GM12875 (cell line): Measurements from ENCODE around the gene NOS1AP.

ENCODE experiments used
- H3K4me3 ChIP-seq: one replicate; pipeline ENCODE4 v1.5.1; 2011; ENCODE audit warnings: low read depth, low read length, control low read depth
- TF ChIP-seq, protein P1 (sequence below): IDR thresholded peaks from 2 replicates; pipeline ENCODE4 v1.5.1; 2011; ENCODE audit warnings: low read depth, mild to moderate bottlenecking, control low read depth, inconsistent platforms, low read length, moderate library complexity, borderline replicate concordance; ENCODE audit not compliant: insufficient read depth

Gene NOS1AP

DNA sequence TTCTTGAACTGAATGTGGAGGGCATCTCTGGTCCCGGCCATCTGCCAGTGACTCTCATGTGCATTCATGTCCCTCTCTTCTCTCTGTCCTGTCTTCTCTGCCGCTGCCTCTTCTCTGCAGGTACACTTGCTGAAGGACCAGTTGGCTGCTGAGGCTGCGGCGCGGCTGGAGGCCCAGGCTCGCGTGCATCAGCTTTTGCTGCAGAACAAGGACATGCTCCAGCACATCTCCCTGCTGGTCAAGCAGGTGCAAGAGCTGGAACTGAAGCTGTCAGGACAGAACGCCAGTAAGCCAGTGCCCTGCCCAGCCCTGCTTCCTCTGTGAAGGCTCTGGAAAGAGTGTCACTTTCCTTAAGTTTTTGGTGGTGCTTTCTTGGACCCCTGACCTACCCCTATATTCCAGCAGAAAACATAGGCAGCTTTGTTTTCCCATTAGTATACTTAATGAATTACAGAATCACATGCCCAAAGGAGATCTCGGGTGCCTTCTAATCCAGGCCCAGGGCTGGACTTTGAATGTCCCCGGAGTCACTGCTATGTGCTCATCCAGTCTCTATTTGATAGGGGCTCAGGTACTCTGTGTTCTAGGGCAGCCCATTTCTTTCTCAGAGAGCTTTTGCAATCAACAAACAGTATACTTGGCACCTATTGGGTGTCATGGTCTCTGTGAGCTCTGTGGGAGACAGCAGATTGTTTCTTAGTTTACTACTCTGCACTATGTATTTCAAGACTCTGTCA is 296.0 kb downstream of the NOS1AP start:
- H3K4me3 ChIP-seq, result no peak overlapping the region
- TF ChIP-seq, protein P1, sequence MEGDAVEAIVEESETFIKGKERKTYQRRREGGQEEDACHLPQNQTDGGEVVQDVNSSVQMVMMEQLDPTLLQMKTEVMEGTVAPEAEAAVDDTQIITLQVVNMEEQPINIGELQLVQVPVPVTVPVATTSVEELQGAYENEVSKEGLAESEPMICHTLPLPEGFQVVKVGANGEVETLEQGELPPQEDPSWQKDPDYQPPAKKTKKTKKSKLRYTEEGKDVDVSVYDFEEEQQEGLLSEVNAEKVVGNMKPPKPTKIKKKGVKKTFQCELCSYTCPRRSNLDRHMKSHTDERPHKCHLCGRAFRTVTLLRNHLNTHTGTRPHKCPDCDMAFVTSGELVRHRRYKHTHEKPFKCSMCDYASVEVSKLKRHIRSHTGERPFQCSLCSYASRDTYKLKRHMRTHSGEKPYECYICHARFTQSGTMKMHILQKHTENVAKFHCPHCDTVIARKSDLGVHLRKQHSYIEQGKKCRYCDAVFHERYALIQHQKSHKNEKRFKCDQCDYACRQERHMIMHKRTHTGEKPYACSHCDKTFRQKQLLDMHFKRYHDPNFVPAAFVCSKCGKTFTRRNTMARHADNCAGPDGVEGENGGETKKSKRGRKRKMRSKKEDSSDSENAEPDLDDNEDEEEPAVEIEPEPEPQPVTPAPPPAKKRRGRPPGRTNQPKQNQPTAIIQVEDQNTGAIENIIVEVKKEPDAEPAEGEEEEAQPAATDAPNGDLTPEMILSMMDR, result no peak

DNA sequence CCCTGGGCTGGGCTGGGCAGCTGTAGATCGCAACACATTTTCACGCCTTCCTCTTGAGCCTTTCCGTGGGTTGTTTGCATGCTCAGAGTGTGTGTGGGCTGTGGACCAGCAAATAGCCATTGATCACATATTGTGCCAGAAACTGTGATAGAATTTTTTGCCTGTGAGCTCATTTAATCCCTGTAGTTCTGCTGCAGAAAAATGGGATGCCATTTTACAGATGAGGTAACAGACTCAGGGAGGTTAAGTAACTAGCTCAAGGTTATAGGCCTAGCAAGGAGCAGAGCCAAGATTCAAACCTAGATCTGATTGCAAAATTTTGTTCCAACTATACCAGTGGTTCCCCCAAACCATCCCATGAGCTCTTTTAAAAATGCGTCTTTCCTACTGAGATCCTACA is 296.7 kb downstream of the NOS1AP start:
- H3K4me3 ChIP-seq, result no peak overlapping the region
- TF ChIP-seq, protein P1, result no peak

- TF ChIP-seq, protein P1, result no peak
- H3K4me3 ChIP-seq, result no peak overlapping the region
Measured at GRCh38 chr1:162366671-162367070, 297.2 kb downstream of the NOS1AP start.

DNA sequence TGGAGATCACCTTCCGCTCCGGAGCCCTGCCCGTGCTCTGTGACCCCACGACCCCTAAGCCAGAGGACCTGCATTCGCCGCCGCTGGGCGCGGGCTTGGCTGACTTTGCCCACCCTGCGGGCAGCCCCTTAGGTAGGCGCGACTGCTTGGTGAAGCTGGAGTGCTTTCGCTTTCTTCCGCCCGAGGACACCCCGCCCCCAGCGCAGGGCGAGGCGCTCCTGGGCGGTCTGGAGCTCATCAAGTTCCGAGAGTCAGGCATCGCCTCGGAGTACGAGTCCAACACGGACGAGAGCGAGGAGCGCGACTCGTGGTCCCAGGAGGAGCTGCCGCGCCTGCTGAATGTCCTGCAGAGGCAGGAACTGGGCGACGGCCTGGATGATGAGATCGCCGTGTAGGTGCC is 297.6 kb downstream of the NOS1AP start:
- H3K4me3 ChIP-seq, result no peak overlapping the region
- TF ChIP-seq, protein P1, result no peak

- TF ChIP-seq, protein P1, result no peak
- H3K4me3 ChIP-seq, result no peak overlapping the region
Measured at GRCh38 chr1:162367772-162368171, 298.3 kb downstream of the NOS1AP start.

DNA sequence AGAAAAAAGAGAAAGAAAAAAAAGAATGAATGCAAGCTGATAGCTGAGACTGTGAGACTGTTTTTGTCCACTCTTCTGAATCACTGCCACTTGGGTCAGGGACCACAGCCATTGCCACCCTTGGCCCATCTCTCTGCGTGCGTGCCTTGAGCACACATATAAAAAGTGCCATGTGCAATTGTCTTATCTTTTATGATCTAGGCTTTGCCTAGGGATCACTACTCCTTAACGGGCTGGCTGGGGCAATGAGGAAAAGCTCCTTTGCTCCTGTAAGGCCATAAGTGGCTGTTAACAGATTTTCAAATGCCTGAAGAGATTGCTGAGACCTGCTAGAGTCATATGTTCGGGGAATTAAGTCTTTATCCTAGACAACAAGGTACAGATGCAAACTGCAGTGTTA is 299.0 kb downstream of the NOS1AP start:
- no peak overlapping the region for H3K4me3 ChIP-seq
- TF ChIP-seq, protein P1, result no peak

DNA sequence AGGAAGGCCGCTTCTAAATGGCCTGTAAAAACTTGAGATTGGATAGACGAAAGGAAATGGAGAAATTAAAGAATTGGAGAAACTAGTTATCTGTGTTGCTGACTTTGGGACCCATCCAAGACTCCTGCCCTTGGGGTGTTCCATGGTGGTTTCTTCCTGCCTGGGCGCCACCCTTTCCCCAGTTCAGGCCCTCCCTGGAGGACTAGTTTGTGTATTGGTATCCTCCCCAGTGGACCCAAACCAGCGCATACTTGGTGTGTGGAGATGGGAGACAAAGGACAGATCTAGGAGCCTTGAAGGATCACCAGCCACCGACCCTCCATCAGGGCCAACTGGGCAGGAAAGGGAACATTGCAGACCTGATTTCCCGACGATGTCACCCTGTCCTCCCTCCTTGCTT is 300.1 kb downstream of the NOS1AP start:
- H3K4me3 ChIP-seq, result no peak overlapping the region
- TF ChIP-seq, protein P1, result no peak
